Activated CD8-positive, alpha-beta T cell treated with anti-CD3 and anti-CD28 coated beads, Interleukin-2, amount 10 ng/mL, durations not matched to agents 7 days and 5 days (primary cell): Measurements from ENCODE around the gene RBPJL. TPM values are rescaled to one million over a fixed set of nuclear protein-coding genes. Genes with fewer than 3 reads are reported as not detected.

Source experiments
- ATAC-seq: fragments of 150-1000 bp; cut with Tn5 transposase; one replicate; pipeline ENCODE4 v1.10.0; 2021; ENCODE audit warnings: moderate library complexity
- CTCF ChIA-PET: fragments of 350-600 bp; sonication (Branson Sonifier 250); formaldehyde crosslinking; loops from one replicate; lab custom pipeline; 2021; ENCODE audit warnings: antibody characterized with exemption; lab: Charles Lee
- POLR2A ChIA-PET: fragments of 350-600 bp; sonication (Branson Sonifier 250); formaldehyde crosslinking; loops from one replicate; lab custom pipeline; 2021; ENCODE audit warnings: antibody characterized with exemption; lab: Charles Lee
- DNase-seq: peaks from one replicate; pipeline ENCODE4 v3.0.0-alpha.2; 2020
- H3K27ac Mint-ChIP-seq: one replicate; pipeline ENCODE4 v1.8.0; 2021; ENCODE audit warnings: mild to moderate bottlenecking, mixed read lengths
- H3K27me3 Mint-ChIP-seq: one replicate; pipeline ENCODE4 v1.8.0; 2021; ENCODE audit warnings: low read depth, mixed read lengths
- H3K36me3 Mint-ChIP-seq: one replicate; pipeline ENCODE4 v1.8.0; 2021; ENCODE audit warnings: low read depth, mixed read lengths
- H3K4me1 Mint-ChIP-seq: one replicate; pipeline ENCODE4 v1.8.0; 2021; ENCODE audit warnings: low read depth, mixed read lengths
- H3K4me3 Mint-ChIP-seq: one replicate; pipeline ENCODE4 v1.8.0; 2021; ENCODE audit warnings: mild to moderate bottlenecking, mixed read lengths
- H3K9me3 Mint-ChIP-seq: one replicate; pipeline ENCODE4 v1.8.0; 2022; ENCODE audit warnings: mixed read lengths; ENCODE audit not compliant: insufficient read depth
- total RNA-seq, 2 experiments: library from RNA; stranded (reverse); gene quantifications; one replicate each; pipeline ENCODE4 v1.2.3, GENCODE V29; 2021

The RBPJL gene
- total RNA-seq, 2 experiments from 2014 or later: not detected

DNA sequence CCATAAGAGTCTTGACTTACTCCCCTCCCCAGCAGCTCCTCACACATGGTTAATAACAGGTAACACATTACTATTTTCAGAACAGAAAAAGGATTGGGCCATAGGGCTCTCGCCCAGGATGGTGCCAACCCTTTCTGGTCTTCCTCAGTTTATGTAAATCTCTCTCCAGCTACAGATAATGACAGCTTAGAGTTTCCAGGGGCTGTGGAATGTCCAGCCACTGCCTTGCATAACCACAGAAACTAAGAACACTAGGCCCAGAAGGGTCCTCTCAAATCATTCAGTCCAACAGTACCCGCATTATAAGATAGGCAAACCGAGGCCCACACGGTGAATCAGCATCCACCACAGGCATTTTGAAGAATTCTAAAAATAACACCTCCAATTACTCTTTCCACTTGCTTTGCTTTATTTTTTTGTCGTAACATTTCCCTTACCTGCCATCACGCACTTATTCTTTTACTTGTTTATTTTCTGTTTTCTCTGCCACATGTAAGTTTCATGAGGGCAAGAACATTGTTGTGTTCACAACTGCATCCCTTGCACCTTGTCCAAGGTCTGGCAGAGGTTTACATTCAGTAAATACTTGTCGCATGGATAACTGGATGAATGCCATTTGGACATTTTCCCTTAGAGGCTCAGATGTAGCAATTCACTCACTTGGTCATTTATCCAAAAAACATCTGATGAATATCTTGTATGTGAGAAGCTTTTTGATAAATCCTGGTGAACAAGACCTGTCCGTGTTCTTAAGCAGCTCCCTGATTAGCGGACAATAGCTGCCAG is 48.0 kb downstream of the RBPJL start:
- Mint-ChIP-seq H3K4me1 (peaks cover 61% of the 10 kb centered on the region), H3K4me3 (peak overlapping the region; percentile 11), H3K36me3 (no peaks in the 10 kb centered on the region), H3K27ac (peak overlapping the region; percentile 70), H3K9me3 (no peaks in the 10 kb centered on the region), H3K27me3 (peaks cover 2% of the 10 kb centered on the region)
- no peak for DNase-seq
- ChIA-PET POLR2A (interaction anchor here (0.8 to 1.5 kb wide), 2 partner anchors 7 to 61 kb away, joined by 3 read pairs; partner anchors contain the start of gene PIGT), CTCF (interaction anchor here (0.9 to 5.7 kb wide), 11 partner anchors 8 to 416 kb away, joined by 3 to 37 read pairs (median 7); partner anchors contain the start of gene SYS1)
- no peak for ATAC-seq

DNA sequence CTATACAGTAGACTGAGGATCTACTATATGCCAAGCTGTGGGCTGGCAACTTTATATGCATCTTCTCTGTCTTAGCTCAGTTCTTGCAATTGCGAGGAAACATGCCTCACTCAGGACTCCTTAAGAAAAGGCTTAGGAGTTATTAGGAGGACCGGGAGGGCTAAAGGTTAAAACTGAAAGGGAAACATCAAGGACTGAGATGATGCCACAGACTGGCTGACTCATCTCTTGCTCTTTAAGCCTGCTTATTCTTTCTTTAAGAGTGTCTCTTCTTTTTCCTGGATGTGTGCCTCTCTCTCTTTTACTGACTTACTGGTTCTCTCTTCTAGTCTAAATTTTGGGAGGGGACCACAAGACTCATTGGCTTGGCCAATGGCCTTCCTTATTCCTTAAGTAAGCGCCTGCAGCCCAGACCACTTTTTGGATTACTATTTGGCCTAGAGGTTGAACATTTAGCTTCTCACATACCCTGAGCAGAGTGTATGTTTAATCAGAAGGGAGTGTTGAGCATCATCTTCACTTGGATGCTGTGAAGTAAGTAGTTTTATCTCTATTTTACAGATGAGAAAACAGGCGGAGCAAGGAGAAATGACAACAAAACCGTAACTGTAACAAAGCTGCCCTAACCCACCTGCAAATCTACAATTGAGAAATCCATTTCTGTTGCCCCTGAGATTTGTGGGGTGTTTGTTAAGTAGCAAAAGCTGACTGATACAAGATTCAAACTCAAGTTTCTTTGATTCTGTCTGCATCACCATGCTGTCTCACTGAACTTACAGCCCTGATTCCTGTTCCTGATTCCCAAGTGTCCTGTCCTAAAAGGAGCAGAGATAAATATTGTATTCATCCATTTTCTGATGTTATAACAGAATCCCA is 48.8 kb downstream of the RBPJL start:
- no peaks in the 10 kb centered on the region for H3K36me3 Mint-ChIP-seq
- ATAC-seq: peak; percentile 69
- H3K4me1 Mint-ChIP-seq: peaks cover 59% of the 10 kb centered on the region
- peaks cover 2% of the 10 kb centered on the region for H3K27me3 Mint-ChIP-seq
- no peaks in the 10 kb centered on the region for H3K9me3 Mint-ChIP-seq
- peak overlapping the region; percentile 70 for H3K27ac Mint-ChIP-seq
- peak overlapping the region; percentile 11 for H3K4me3 Mint-ChIP-seq
- no peak for DNase-seq
- POLR2A ChIA-PET: interaction anchor here (0.8 kb wide), 1 partner anchor 8 kb away, joined by 3 read pairs; no protein-coding TSS in a partner anchor
- CTCF ChIA-PET: interaction anchor here (0.9 to 5.7 kb wide), 9 partner anchors 9 to 415 kb away, joined by 3 to 36 read pairs (median 7); no protein-coding TSS in a partner anchor

DNA sequence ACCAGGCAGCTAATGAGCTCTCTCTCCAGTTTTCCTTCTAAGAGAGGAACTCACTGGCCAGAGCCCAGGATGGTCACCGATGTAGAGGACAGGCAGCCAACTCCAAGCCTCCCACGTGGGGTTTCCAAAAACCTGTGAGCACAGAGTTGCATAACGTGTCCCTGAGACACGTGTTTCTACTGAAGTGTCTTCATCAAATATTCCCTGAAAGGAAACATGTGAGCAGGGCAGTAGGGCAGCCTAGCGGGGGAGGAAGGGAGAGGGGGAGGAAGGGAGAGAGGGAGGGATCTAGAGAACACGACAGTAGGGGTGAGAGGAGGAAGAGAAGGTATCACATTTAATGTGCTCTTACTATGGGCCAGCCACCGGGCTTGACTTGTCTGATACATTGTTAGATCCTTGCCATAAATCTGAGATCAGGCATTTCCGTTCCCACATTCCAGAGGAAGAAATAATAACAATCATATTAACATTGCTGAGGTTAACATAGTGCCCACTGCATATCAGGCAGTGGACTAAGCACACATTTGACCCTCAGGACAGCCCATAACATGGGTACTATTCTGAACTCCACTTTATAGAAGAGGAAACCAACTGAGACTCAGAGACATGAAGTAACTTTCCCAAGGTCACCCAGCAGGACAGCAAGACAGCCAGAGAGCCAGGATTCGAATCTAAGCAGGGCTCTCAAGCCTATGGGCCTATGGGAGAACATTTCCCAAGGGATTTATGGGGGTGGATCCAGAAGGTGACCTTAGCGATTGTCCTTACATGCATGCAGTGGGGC is 51.8 kb downstream of the RBPJL start:
- ATAC-seq (no peak), DNase-seq (no peak)
- Mint-ChIP-seq H3K27ac (no peak overlapping the region), H3K9me3 (no peaks in the 10 kb centered on the region), H3K4me1 (peaks cover 68% of the 10 kb centered on the region), H3K27me3 (no peaks in the 10 kb centered on the region), H3K36me3 (no peaks in the 10 kb centered on the region), H3K4me3 (no peak overlapping the region)
- ChIA-PET CTCF (interaction anchor here (0.5 to 20.4 kb wide), 10 partner anchors 11 to 94 kb away, joined by 3 to 606 read pairs (median 6); no protein-coding TSS in a partner anchor), POLR2A (interaction anchor here (0.8 kb wide), 1 partner anchor 10 kb away, joined by 3 read pairs; no protein-coding TSS in a partner anchor)

GRCh38 chr20:45359069-45359405 is 52.4 kb downstream of the RBPJL start:
- H3K4me1 Mint-ChIP-seq: peaks cover 67% of the 10 kb centered on the region
- POLR2A ChIA-PET: interaction anchor here (1.0 kb wide), 1 partner anchor 57 kb away, joined by 3 read pairs; the partner anchor contains the start of gene PIGT
- no peak for DNase-seq
- ATAC-seq: no peak
- no peak overlapping the region for H3K4me3 Mint-ChIP-seq
- CTCF ChIA-PET: interaction anchor here (0.6 to 20.4 kb wide), 7 partner anchors 15 to 94 kb away, joined by 3 to 606 read pairs (median 10); no protein-coding TSS in a partner anchor
- H3K27ac Mint-ChIP-seq: no peak overlapping the region
- H3K36me3 Mint-ChIP-seq: no peaks in the 10 kb centered on the region
- no peaks in the 10 kb centered on the region for H3K9me3 Mint-ChIP-seq
- H3K27me3 Mint-ChIP-seq: no peaks in the 10 kb centered on the region

GRCh38 chr20:45359406-45360148 is 52.9 kb downstream of the RBPJL start:
- no peak overlapping the region for H3K27ac Mint-ChIP-seq
- H3K36me3 Mint-ChIP-seq: no peaks in the 10 kb centered on the region
- no peaks in the 10 kb centered on the region for H3K27me3 Mint-ChIP-seq
- CTCF ChIA-PET: interaction anchor here (0.6 to 20.4 kb wide), 8 partner anchors 11 to 93 kb away, joined by 3 to 606 read pairs (median 7); partner anchors contain the start of gene SDC4
- H3K9me3 Mint-ChIP-seq: no peaks in the 10 kb centered on the region
- H3K4me1 Mint-ChIP-seq: peaks cover 64% of the 10 kb centered on the region
- H3K4me3 Mint-ChIP-seq: no peak overlapping the region
- POLR2A ChIA-PET: interaction anchor here (1.0 kb wide), 1 partner anchor 56 kb away, joined by 3 read pairs; the partner anchor contains the start of gene PIGT
- no peak for DNase-seq
- no peak for ATAC-seq

GRCh38 chr20:45361793-45362192 is 55.2 kb downstream of the RBPJL start:
- H3K27ac Mint-ChIP-seq: no peak overlapping the region
- no peaks in the 10 kb centered on the region for H3K9me3 Mint-ChIP-seq
- CTCF ChIA-PET: interaction anchor here (1.2 to 20.4 kb wide), 11 partner anchors 9 to 409 kb away, joined by 3 to 606 read pairs (median 10); partner anchors contain the start of gene PIGT
- POLR2A ChIA-PET: interaction anchor here (2.7 kb wide), 1 partner anchor 43 kb away, joined by 15 read pairs; no protein-coding TSS in a partner anchor
- H3K4me1 Mint-ChIP-seq: peaks cover 60% of the 10 kb centered on the region
- no peak for DNase-seq
- H3K36me3 Mint-ChIP-seq: peaks cover 16% of the 10 kb centered on the region
- H3K27me3 Mint-ChIP-seq: no peaks in the 10 kb centered on the region
- H3K4me3 Mint-ChIP-seq: no peak overlapping the region
- ATAC-seq: no peak

- H3K36me3 Mint-ChIP-seq: peaks cover 28% of the 10 kb centered on the region
- peak; percentile 91 for ATAC-seq
- no peaks in the 10 kb centered on the region for H3K9me3 Mint-ChIP-seq
- CTCF ChIA-PET: interaction anchor here (0.6 to 20.4 kb wide), 35 partner anchors 10 to 607 kb away, joined by 3 to 606 read pairs (median 6); partner anchors contain the start of genes PIGT and SDC4
- peak within 1 kb of the TSS; percentile 93 for H3K27ac Mint-ChIP-seq
- peak within 1 kb of the TSS; percentile 97 for H3K4me3 Mint-ChIP-seq
- peak; percentile 99 for DNase-seq
- peaks cover 61% of the 10 kb centered on the region for H3K4me1 Mint-ChIP-seq
- POLR2A ChIA-PET: interaction anchor here (0.6 to 2.8 kb wide), 16 partner anchors 10 to 108 kb away, joined by 3 to 31 read pairs (median 4); partner anchors contain the start of genes PIGT and SDC4
- H3K27me3 Mint-ChIP-seq: no peaks in the 10 kb centered on the region
Measured at GRCh38 chr20:45362804-45363610, 56.4 kb downstream of the RBPJL start, which contains the start of gene SYS1. SYS1 (plus strand) TSS chr20:45363156; CDS start chr20:45363532, 376 bp downstream.

DNA sequence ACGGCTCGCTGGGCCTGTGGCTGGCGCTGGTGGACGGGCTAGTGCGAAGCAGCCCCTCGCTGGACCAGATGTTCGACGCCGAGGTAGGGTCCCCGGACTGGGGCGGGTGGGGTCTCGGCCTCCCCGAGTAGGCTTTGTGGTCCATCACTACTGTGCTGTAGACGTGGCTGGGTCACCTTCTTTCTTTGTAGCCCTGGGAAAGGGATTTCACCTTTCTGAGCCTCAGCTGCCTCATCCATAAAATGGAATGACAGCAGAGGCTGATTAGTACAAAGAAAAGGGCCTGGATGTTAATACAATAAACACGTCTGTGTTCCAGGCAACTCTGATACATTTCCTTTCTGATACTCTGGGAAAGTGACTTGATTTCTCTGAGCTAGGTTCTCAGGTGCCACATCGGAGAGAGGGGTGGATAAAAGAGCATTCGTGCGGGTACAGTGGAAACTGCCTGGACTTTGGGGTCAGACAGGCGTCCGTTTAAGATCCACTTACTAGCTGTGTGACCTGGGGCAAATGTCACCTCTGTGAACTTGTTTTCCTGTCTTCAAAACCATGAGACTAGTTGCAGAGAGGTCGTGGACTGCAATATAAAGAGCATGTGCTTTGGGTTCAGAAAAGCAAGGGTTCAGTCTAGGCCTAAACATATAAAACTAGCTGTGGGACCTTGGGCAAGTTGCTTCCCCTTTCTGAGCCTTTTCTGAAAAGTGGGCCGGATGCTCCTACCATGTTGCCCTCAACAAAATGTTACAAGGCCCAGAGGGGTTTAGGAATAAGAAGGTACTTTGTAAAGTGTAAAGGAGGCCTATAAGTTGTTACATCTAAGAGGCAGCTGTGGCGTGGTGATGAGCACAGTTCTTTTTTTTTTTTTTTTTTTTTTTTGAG is 57.2 kb downstream of the RBPJL start:
- Mint-ChIP-seq H3K4me1 (peaks cover 63% of the 10 kb centered on the region), H3K9me3 (no peaks in the 10 kb centered on the region), H3K27me3 (no peaks in the 10 kb centered on the region), H3K36me3 (peaks cover 35% of the 10 kb centered on the region), H3K27ac (peak overlapping the region; percentile 93), H3K4me3 (peak overlapping the region; percentile 97)
- ATAC-seq: no peak
- ChIA-PET CTCF (interaction anchor here (0.6 to 20.4 kb wide), 32 partner anchors 10 to 408 kb away, joined by 3 to 606 read pairs (median 6); partner anchors contain the start of genes PIGT and SDC4), POLR2A (interaction anchor here (0.6 to 2.8 kb wide), 11 partner anchors 9 to 80 kb away, joined by 4 to 31 read pairs (median 6); partner anchors contain the start of genes PIGT and SDC4)
- DNase-seq: no peak
